GM19043 (cell line): ENCODE measurements around the gene SRGAP3.

Experiments used
- ATAC-seq: cut with Tn5 transposase; IDR thresholded peaks from one replicate; pipeline ENCODE4 v1.9.1; 2021; ENCODE audit warnings: low read depth; ENCODE audit not compliant: unreplicated experiment

SRGAP3 gene

DNA sequence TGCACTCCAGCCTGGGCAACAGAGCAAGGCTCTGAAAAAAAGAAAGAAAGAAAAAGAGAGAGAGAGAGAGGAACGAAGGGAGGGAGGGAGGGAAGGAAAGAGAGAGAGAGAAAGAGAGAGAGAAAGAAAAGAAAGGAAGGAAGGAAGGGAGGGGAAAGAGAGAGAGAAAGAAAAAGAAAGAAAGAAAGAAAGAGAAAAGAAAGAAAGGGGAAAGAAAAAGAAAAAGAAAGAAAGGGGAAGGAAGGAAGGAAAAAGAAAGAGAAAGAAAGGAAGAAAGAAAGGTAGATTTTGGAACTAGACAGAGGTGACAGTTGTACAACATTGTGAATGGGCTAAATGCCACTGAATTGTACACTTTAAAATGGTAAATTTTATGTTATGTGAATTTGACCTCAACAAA, 5.3 kb upstream of the SRGAP3 start:
- ATAC-seq: no peak

DNA sequence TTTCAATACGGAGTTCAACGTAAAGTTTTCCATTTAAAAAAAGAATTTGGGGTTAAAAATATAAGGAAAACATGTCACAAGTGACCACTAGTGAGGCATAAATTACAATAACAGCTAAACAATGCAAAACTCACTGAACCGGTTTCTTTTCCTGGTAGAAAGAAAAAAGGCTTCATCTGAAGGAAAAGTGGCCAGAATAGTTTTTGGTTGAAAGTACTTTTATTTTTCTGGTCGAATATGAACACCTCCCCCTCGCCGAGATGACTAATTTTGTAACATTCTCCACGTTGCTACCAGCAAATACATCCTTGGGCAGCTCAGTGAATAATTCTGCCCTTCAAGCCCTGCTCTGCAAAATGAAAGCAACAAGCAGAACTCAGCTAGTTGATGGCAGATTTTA, 3.9 kb upstream of the SRGAP3 start:
- ATAC-seq: no peak

DNA sequence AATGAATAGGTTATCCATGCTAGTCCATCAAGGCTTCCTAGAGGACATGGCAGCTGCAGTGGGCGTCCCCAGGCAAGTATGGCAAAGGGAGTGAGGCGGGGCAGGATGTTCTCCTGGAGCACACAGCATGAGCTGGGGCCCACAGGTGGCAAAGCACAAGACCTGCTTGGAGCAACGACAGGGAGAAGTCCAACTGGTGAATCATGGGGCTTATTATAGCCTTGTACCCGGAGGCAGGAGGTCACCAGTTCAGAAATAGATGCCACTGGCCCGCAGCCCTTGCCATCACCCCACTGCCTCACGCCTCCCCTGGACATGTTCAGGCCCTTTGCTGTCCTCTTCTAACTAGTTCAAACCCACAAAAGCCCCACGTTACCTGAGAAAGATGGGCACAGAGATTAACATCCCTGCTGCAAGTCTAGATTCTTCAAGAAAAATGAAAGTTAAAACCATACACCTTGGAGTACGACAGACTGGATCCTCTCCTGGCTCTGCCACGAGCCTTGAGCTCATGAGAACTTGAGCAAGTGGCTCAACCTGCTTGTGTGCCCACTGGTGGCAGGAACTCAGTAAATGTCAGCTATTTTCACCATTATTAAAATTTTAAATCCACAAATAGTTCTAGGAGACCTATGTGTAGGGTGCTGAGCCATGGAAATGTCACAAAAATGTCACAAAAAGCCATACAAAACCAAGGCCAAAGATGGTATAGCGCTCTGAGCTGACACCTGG, 1.8 kb upstream of the SRGAP3 start:
- no peak for ATAC-seq

DNA sequence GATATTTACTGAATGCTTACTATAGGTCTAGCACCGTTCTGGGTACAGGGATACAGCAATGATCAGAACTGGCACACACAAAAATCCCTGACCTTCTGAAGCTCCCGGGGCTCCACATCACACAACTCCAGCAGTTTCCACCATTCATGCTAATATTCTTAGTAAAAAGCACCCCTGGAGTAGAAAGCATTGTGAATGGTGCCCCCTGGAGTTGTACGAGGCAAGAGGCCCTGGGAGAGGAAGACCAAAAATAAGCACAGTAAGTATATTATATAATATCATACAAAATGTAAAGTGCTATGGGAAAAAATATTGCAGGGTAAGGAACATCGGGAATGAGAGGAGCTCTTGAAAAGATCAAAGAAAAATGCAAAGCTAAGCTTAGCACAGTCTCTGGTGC, 790 bp upstream of the SRGAP3 start:
- no peak for ATAC-seq

DNA sequence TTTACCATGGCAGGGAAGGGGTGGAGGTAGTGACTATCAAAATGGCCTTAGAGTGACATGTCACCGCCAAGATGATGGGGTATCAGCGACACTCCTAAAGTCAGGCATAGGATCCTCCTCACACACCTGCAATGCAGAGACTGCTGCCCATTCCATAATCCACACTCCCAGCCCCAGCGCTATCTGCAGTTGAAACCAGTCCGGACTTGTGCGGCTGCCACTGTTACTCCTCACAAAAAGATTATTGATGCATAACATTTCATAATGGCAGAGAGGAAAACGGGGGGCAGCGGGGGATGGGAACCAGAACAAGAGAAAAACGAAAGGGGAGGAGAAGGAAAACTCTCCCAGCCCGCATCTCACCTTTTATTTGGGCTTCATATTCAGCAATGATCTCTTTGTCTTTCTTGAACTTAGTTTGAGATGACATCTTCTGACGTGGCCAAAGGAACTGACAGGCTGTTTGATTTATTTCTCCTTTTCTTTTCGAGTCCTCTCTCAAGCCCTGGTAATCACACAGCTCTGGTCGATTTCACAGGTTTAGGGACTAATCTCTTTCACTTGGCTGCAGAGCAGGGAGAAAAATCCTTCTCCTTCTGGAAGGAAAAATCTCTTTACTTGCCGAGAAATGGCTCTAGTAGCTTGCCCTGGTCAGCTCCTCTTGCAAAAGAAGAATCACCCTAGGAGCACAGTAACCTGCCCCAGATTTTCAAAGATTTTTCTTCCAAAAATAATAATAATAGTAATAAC, 749 bp downstream of the SRGAP3 start:
- no peak for ATAC-seq

DNA sequence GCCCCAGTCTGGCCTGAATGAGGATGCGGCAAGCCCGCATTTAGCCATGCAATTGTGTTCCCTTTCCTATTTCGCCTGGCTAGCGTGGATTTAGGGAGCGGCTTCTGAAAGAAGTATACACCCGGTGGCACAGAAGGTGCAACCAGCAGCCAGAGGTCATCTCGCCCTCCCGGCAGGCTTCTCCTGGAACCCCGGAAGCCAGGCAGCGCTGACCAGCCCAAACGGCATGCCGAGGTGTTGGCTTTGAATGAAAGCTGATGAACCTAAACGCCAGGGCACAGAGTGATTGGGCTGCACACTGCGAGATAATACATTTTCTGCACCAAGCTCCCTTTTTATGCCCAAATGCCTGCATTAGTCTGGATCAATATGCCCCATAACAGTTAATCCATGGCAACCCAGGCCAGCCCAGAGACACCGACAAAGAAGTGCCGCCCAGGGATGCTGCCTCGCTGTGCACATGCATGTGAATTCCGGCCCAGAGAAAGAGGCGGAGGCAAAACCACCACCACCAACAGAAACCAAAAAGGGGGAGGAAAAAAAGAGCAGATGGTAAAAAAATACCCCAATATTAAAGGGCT, 1.4 kb downstream of the SRGAP3 start:
- ATAC-seq: no peak

DNA sequence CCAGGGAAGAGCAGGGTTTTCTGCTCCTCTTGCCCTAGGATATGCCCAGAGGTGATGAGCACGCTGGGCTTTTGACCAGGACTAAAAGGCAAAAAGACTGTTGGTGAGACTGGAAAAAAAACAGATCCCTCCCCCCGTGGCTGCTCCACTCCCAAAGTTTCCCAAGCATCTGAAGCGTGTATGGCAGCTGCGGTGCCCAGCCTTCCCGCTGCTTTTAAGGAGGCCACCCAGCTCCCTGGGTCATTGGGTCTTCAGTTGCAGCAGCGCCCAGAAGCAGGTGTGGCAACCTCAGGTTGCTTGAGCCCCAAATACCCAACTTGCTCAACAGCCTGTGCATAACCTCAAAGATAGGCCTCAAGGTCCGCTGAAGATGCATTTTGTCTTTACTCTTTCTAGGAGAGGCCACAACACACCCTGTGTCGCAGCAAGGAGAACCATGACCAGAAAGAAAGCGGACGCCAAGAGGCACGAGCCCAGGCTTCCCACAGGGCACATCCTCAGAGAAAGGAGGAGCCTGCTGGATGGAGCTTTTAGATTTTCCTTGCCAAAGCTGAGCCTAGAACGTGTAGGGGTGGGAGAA, 2.0 kb downstream of the SRGAP3 start:
- no peak for ATAC-seq

DNA sequence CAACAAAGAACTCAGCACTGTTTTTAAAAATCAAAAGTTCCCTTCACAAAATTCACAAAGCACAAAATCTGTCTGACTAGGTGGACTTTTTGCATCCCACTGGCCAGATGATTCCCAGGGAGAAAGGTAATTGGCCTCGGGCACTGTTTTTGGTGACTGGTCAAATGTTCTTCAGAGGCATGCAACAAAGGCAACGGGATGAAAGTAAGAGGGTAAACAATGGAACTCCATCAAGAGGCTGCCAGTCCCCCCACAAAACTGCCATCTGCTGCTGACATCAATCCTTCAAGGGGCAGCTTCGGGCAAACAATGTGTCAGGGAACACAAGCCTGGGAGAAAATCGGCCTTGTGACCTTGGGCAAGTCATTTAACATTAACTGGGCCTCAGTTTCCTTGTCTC, 3.3 kb downstream of the SRGAP3 start:
- no peak for ATAC-seq

DNA sequence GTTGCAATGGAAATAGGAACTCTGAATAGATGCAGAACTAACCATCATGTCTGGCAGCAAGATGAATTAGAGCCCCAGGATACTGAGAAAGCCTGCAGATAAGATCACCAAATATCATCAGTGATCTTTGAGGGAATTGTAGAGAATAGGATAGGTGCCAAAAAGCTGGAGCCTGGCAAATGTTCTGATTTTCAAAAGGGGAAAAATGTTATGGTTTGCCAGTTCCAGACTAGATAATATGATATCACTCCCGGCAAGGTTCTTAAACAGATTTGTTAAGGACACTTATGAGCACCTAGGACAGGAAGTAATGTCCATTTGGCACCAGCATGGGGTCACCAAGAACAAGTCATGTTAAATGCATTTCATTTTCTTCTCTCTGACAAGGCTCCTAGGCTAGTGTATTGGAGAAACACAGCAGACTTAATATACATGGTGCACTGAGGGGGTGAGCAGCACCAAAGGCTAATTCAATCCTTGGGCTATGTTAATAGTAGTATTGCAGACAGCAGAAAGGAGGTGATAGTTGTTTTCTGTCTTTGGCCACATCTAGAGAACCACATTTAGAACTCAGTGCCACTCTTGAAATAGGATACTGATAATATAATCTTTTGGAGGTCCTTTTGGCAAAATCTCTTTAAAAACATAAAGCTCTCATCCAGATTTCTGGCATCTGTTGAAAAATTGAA, 4.8 kb downstream of the SRGAP3 start:
- no peak for ATAC-seq

DNA sequence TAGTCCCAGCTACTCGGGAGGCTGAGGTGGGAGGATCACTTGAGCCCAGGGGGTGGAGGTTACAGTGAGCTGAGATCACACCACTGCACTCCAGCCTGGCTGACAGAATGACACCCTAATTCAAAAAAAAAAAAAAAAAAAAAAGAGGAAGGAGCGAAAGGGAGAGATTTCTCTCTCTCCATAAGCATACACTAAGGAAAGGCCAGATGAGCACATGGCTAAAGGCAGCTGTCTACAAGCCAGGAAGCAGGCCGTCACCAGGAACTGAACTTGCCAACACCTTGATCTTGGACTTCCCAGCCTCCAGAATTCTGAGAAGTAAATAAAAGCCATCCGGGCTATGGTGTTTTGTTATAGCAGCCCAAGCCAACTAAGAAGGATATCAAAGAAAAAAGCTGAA, 7.5 kb downstream of the SRGAP3 start:
- no peak for ATAC-seq

DNA sequence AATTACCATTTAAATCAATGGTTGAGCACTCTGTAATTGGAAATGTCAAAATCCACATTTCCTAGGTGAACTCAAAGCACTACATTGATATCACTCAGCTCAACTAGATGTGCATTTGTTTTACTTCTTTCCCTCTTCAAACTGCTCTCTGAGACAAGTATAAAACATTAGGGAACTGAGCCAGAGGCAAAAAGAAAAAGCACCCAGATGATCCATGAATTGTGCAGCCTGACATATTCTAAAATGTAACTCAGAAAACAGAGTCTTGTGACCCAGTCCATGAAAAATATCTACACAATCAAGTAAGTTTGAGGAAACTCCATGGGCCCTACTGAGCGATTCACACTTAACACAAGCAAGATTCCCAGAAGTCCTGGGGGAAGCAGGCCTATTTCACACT, 9.8 kb downstream of the SRGAP3 start:
- ATAC-seq: no peak

DNA sequence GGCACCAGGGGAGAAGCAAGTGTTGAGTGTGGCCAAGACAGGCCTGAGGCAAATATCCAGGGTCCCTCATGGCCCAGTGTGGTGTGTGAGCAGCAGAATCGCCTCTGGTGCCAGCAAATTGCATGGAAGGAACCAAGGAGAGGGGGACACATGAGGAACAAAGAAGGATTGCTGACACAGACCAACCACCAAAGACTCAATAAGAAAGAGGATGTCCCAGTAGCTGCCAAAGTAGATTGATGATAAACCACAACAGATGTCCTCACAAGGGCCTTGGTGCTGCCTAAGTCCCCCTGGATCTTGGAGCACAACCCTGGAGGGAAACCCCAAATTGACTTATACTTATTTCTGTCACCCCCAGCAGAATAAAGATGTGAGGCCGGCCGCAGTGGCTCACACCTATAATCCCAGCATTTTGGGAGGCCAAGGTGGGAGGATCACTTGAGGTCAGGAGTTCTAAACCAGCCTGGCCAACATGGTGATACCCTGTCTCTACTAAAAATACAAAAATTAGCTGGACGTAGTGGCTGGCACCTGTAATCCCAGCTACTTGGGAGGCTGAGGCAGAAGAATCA, 10.6 kb downstream of the SRGAP3 start:
- ATAC-seq: no peak

DNA sequence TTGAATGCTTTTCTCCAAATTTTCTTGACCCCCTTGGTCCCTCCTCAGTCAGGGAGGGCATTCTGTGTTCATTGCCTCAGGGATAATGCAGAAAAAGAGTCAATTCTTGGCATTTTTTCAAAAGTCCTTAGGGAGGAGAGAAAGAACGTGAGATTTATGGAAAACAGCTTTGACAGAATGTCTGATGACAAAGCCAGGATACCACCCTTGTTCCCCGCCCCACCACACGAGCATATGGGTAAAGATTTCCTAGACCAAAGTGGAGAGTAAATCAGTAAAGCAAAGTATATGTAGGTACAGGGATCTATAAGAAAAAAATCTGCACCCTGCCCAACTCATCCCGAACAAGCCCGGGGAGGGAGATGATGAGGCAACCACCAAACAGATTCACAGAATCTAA, 11.2 kb downstream of the SRGAP3 start:
- no peak for ATAC-seq

DNA sequence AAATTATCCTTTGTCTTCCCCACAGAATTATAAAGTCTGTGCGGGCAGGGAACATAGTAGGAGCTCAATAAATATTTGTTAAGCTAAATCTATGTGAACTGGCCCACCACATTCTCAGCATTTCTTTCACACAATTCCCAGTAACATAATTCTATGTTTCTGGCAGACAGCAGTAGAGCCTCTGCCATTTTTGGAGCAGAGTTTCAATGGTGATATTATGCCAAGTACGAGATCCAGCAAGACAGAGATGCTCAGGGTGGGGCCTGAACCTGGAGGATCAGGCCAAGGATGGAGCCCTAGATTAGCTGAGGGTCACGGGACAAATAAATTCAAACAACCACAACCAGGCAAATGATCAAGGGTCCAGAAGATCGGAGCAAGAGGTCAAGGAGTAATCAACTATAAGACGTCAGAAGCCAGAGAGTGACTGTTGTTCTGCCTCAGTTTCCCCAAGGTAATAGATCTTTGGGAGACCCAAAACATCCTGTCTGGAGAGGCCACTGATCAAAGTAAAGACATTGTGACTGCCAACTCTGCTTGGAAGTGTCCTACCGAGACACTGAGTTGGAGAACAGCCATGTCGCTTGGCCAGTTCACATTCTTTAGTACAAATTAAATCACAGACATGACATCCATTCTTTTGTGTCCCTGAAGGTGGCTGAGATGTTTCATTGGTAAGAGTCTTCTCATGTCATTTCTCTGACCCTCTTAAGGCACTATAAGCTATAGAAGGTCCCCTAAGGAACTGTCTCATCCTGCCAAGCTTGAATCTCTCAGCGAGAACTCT, 15.4 kb downstream of the SRGAP3 start:
- no peak for ATAC-seq

DNA sequence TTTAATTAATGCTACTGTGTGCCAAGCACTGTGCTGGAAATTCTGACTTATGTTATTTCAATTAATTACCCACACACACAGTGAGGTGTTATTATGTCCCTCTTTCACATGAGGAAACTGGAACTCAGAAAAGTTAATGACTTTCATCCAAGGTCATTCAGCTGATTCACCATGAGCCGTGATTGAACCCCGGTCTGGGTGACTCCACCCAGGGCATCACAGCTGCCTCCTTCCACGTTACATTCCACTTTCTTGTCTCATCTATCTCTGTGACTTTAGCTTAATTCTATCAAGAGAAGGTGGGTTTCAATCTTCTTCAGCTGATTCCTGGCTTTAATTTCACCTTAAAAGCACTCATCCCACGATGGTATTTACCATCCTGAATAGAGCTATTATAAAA, 16.3 kb downstream of the SRGAP3 start:
- ATAC-seq: no peak

DNA sequence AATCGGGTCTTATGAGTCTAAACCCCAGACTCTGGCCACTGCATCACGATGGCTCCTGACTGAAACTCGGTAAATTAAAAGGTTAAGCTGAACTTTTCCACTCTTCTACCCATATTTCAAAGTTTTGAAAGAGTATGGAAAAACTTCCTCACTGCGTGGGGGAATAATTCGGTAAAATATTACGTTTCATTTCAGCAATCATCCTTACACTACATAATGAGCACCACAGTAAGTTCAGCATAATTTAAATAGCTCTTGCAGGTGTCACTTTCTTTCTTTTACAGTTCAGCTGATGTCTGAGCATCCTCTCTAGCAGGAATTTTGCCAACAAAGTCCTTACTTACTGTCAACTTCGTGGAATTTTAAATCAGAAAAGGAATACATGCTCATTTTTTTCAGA, 17.5 kb downstream of the SRGAP3 start:
- no peak for ATAC-seq

DNA sequence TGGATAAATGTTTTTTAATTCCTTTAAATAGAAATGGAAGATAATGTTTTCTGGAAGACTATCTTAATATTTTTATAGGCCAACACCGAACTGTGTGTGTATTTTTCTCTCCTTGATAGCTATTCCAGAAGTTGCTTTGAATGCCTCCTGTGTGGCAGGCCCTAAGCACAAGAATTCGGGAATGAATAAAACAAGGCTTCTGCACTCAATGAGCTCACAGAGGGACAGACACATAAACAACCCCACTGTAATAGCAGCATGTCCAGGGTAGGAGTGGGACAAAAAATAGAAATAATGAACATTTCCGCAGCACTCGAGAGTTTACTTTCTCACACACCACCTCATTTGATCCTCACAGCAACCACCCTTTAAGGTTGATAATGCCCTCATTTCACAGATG, 18.0 kb downstream of the SRGAP3 start:
- no peak for ATAC-seq

DNA sequence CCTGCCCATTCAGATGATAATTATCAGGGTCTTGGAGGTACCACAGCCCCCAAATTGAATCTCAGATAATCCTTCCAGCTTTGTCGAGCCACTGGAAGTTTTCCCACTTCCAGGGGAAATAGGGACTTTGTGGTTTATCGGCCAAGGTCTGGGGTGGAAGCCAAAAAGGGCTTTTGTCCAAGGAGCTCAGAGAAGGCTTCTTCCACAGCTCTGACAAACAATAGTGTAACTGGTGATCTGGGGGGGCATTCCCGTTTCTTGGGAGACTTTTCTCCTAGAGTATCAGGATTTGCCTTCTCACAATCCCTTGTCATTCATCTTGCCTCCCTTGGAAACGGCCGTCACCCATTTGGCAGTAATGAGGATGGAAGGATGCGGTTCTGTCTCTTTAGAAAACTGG, 18.4 kb downstream of the SRGAP3 start:
- no peak for ATAC-seq

DNA sequence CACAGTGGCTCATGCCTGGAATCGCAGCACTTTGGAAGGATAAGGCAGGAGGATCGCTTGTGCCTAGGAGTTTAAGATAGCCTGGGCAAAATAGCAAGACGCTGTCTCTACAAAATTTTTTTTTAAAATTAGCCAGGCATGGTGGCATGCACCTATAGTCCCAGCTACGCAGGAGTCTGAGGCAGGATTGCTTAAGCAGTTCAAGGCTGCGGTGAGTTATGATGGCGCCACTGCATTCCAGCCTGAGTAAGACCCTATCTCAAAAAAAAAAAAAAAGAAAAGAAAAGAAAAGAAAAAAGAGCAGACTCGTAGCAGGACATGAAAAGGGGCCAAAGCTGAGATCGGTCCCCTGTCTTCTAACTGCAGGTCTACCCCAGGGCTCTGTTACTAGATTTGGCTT, 18.9 kb downstream of the SRGAP3 start:
- no peak for ATAC-seq

DNA sequence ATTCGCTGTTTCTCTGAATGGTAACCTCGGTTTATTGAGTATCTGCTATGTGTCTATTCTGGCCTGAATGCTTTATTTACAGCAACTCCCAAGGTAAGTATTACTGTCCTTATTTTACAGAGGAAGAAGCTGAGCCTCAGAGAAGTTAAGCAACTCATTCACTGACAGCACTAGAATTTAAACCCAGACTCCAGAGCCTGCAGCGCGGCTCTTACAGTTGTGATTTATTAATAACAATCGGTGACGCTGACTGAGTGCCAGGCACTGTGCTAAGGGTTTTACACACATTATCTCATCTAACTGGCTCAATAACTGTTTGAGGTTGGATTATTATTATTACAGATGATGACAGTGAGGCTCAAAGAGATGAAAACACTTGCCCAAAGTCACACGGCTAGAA, 19.6 kb downstream of the SRGAP3 start:
- no peak for ATAC-seq
